GM10248 (cell line): ENCODE measurements around the gene PTPA.

Source experiments
- CTCF ChIA-PET: fragments of 300-600 bp; sonication (Branson Sonifier 250); formaldehyde crosslinking; extraction: SDS; loops from one replicate; lab custom pipeline; 2021; ENCODE audit warnings: antibody characterized with exemption; lab: Yijun Ruan, JAX
- POLR2A ChIA-PET: fragments of 350-650 bp; sonication (Branson Sonifier 250); formaldehyde crosslinking; extraction: SDS; loops from one replicate; lab custom pipeline; 2020; ENCODE audit warnings: antibody characterized with exemption; lab: Yijun Ruan, JAX
- DNase-seq: peaks from one replicate; pipeline ENCODE4 v3.0.0; 2012; ENCODE audit errors: extremely low spot score
- CTCF ChIP-seq: IDR thresholded peaks from 2 replicates; pipeline ENCODE4 v1.5.1; 2012; ENCODE audit warnings: mild to moderate bottlenecking, low read depth; ENCODE audit errors: extremely low read depth, missing control alignments, control extremely low read depth

The PTPA gene

GRCh38 chr9:129110740-129111527 is at the start of gene PTPA, which contains the start of gene CRAT:
PTPA (plus strand) TSS chr9:129111415; CDS start chr9:129111601, 186 bp downstream.
CRAT (minus strand) TSS chr9:129110793; CDS start chr9:129110509, 284 bp downstream.
- ChIA-PET CTCF (interaction anchor here (1.4 to 5.8 kb wide), 3 partner anchors 20 to 500 kb away, joined by 3 to 38 read pairs (median 25); no protein-coding TSS in a partner anchor), POLR2A (interaction anchor here (0.7 to 1.7 kb wide), 2 partner anchors 32 to 185 kb away, joined by 4 to 5 read pairs; no protein-coding TSS in a partner anchor)
- TF ChIP-seq CTCF: no peak
- peak; percentile 100 for DNase-seq

GRCh38 chr9:129063061-129063460 is 48.2 kb upstream of the PTPA start:
- CTCF ChIA-PET: no interaction called here
- no peak for TF ChIP-seq CTCF
- POLR2A ChIA-PET: no interaction called here

GRCh38 chr9:129064499-129064908 is 46.7 kb upstream of the PTPA start:
- POLR2A ChIA-PET: interaction anchor here (0.6 kb wide), 1 partner anchor 321 kb away, joined by 5 read pairs; no protein-coding TSS in a partner anchor
- CTCF ChIA-PET: no interaction called here
- TF ChIP-seq CTCF: no peak
- DNase-seq: no peak

More at GRCh38 chr9:129063061-129063460, 48.2 kb upstream of the PTPA start:
- no peak for DNase-seq

- ChIA-PET POLR2A (no interaction called here), CTCF (interaction anchor here (0.8 kb wide), 1 partner anchor 40 kb away, joined by 3 read pairs; the partner anchor contains the start of gene SH3GLB2)
- DNase-seq: no peak
- no peak for TF ChIP-seq CTCF
Measured at GRCh38 chr9:129068110-129068509, 43.1 kb upstream of the PTPA start.

GRCh38 chr9:129068990-129069861 is 42.0 kb upstream of the PTPA start:
- CTCF ChIA-PET: no interaction called here

More at GRCh38 chr9:129068990-129069861, 42.0 kb upstream of the PTPA start:
- peak; percentile 57 for DNase-seq
- POLR2A ChIA-PET: no interaction called here
- no peak for TF ChIP-seq CTCF
